Liver (tissue), 3 donors: ENCODE data around the gene CDH9.

Source experiments
- CTCF ChIP-seq: fragments of 150-350 bp; IDR thresholded peaks from 2 replicates; pipeline ENCODE4 v1.5.1; 2017; ENCODE audit warnings: improper control_type of control experiment, low read depth, low read length; ENCODE audit not compliant: missing input control
- EGR1 ChIP-seq, 2 donors: IDR thresholded peaks; 2 replicates each; pipeline ENCODE4 v1.6.1; 2016 to 2018; ENCODE audit warnings: antibody characterized with exemption in 2 of 2, low read depth in 2 of 2
- GABPA ChIP-seq, 2 donors: IDR thresholded peaks in 1 of 2; conservative IDR thresholded peaks in 1 of 2; 2 replicates each; pipeline ENCODE4 v1.6.1; 2016; ENCODE audit warnings: antibody characterized with exemption in 2 of 2, mild to moderate bottlenecking in 1 of 2, moderate library complexity in 1 of 2
- JUND ChIP-seq, 2 donors: IDR thresholded peaks; 2 replicates each; pipeline ENCODE4 v1.6.1; 2016; ENCODE audit warnings: antibody characterized with exemption in 2 of 2
- REST ChIP-seq: IDR thresholded peaks from 2 replicates; pipeline ENCODE4 v1.6.1; 2016; ENCODE audit warnings: antibody characterized with exemption, mild to moderate bottlenecking
- YY1 ChIP-seq: IDR thresholded peaks from 2 replicates; pipeline ENCODE4 v1.6.1; 2016; ENCODE audit warnings: antibody characterized with exemption, mild to moderate bottlenecking
- donor health status: healthy.
- donor health status: healthy.

GRCh38 chr5:27026063-27026462 is 12.3 kb downstream of the CDH9 start:
- no peak for TF ChIP-seq CTCF
- no peak for TF ChIP-seq JUND (IDR thresholded peaks at IDR 0.05)
- TF ChIP-seq REST = no peak
- TF ChIP-seq GABPA (IDR thresholded peaks at IDR 0.05 in 1 of 2, conservative IDR thresholded peaks at IDR 0.05 in 1 of 2) = no peak
- no peak for TF ChIP-seq YY1
- TF ChIP-seq EGR1 (IDR thresholded peaks at IDR 0.05; ENCODE audit: low read depth in 2 of 2) = no peak
